HG02840 (cell line): Measurements from ENCODE around the gene GABRA4.

ENCODE experiments used
- ATAC-seq: cut with Tn5 transposase; IDR thresholded peaks from one replicate; pipeline ENCODE4 v1.9.1; 2021; ENCODE audit warnings: mild to moderate bottlenecking, moderate library complexity, moderate number of reproducible peaks; ENCODE audit not compliant: unreplicated experiment, low FRiP score

Gene GABRA4

GRCh38 chr4:46980851-46981250 is 12.5 kb downstream of the GABRA4 start:
- no peak for ATAC-seq

- no peak for ATAC-seq
Measured at GRCh38 chr4:46979726-46980125, 13.7 kb downstream of the GABRA4 start.

GRCh38 chr4:46979283-46979682 is 14.1 kb downstream of the GABRA4 start:
- no peak for ATAC-seq

- ATAC-seq, result no peak
Measured at GRCh38 chr4:46977245-46977644, 16.1 kb downstream of the GABRA4 start.

GRCh38 chr4:46975812-46976553 is 17.4 kb downstream of the GABRA4 start:
- ATAC-seq, result no peak

GRCh38 chr4:46974891-46975543 is 18.4 kb downstream of the GABRA4 start:
- no peak for ATAC-seq

GRCh38 chr4:46968847-46969246 is 24.5 kb downstream of the GABRA4 start:
- ATAC-seq, result no peak

- ATAC-seq, result no peak
Measured at GRCh38 chr4:46967631-46968030, 25.8 kb downstream of the GABRA4 start.

GRCh38 chr4:46958742-46959488 is 34.5 kb downstream of the GABRA4 start:
- no peak for ATAC-seq

- ATAC-seq, result no peak
Measured at GRCh38 chr4:46956451-46956850, 36.9 kb downstream of the GABRA4 start.

GRCh38 chr4:46955601-46956000 is 37.8 kb downstream of the GABRA4 start:
- no peak for ATAC-seq

- no peak for ATAC-seq
Measured at GRCh38 chr4:46954643-46955042, 38.7 kb downstream of the GABRA4 start.

GRCh38 chr4:46953564-46953963 is 39.8 kb downstream of the GABRA4 start:
- no peak for ATAC-seq

- no peak for ATAC-seq
Measured at GRCh38 chr4:46952451-46952850, 40.9 kb downstream of the GABRA4 start.

GRCh38 chr4:46950826-46951225 is 42.6 kb downstream of the GABRA4 start:
- no peak for ATAC-seq

GRCh38 chr4:46949822-46950221 is 43.6 kb downstream of the GABRA4 start:
- no peak for ATAC-seq

- no peak for ATAC-seq
Measured at GRCh38 chr4:46947541-46947940, 45.8 kb downstream of the GABRA4 start.

- no peak for ATAC-seq
Measured at GRCh38 chr4:46946919-46947536, 46.4 kb downstream of the GABRA4 start.

- ATAC-seq, result no peak
Measured at GRCh38 chr4:46945062-46945461, 48.3 kb downstream of the GABRA4 start.

GRCh38 chr4:46944345-46944744 is 49.0 kb downstream of the GABRA4 start:
- no peak for ATAC-seq

- no peak for ATAC-seq
Measured at GRCh38 chr4:46937493-46937892, 55.9 kb downstream of the GABRA4 start.
